GM23338 (cell line): ENCODE results near the gene UBXN2A. TPM values are rescaled to one million over a fixed set of nuclear protein-coding genes. Genes with fewer than 3 reads are reported as not detected.

Experiments
- ATAC-seq: fragments of 200-7000 bp; cut with Tn5 transposase; 3 replicates; pipeline ENCODE4 v1.9.1; 2020
- DNase-seq: peaks from one replicate; pipeline ENCODE4 v3.0.0-alpha.2; 2015; ENCODE audit warnings: low spot score
- H2AFZ ChIP-seq: fragments of 200-600 bp; sonication (generic); 2 replicates; pipeline ENCODE4 v1.8.0; 2016; ENCODE audit warnings: antibody characterized with exemption, mild to moderate bottlenecking, moderate library complexity
- H3F3A ChIP-seq: fragments of 200-600 bp; sonication (generic); replicated peaks from 2 replicates; pipeline ENCODE4 v1.8.0; 2017; ENCODE audit warnings: antibody characterized with exemption, mixed run types, low read depth
- H3K27ac ChIP-seq: fragments of 200-600 bp; sonication (generic); 2 replicates; pipeline ENCODE4 v1.6.1; 2016; ENCODE audit warnings: low read depth
- H3K27me3 ChIP-seq: fragments of 200-600 bp; sonication (generic); 2 replicates; pipeline ENCODE4 v1.8.0; 2016; ENCODE audit warnings: mild to moderate bottlenecking, mixed run types, moderate library complexity; ENCODE audit not compliant: insufficient read depth
- H3K36me3 ChIP-seq: fragments of 200-600 bp; sonication (generic); 2 replicates; pipeline ENCODE4 v1.8.0; 2016; ENCODE audit warnings: mild to moderate bottlenecking; ENCODE audit not compliant: insufficient read depth
- H3K4me1 ChIP-seq: fragments of 200-600 bp; sonication (generic); 2 replicates; pipeline ENCODE4 v1.8.0; 2016; ENCODE audit warnings: mild to moderate bottlenecking, moderate library complexity; ENCODE audit not compliant: insufficient read depth
- H3K4me2 ChIP-seq: fragments of 200-600 bp; sonication (generic); 2 replicates; pipeline ENCODE4 v1.7.1; 2017; ENCODE audit warnings: mixed run types
- H3K4me3 ChIP-seq: fragments of 200-600 bp; sonication (generic); 2 replicates; pipeline ENCODE4 v1.6.1; 2016; ENCODE audit warnings: mixed run types
- H3K79me2 ChIP-seq: fragments of 200-600 bp; sonication (generic); replicated peaks from 2 replicates; pipeline ENCODE4 v1.8.0; 2017; ENCODE audit warnings: mild to moderate bottlenecking; ENCODE audit not compliant: insufficient read depth
- H3K9me2 ChIP-seq: fragments of 200-600 bp; sonication (generic); 2 replicates; pipeline ENCODE4 v1.8.0; 2017; ENCODE audit not compliant: insufficient read depth
- H4K20me1 ChIP-seq: fragments of 200-600 bp; sonication (generic); replicated peaks from 2 replicates; pipeline ENCODE4 v1.8.0; 2017; ENCODE audit warnings: mild to moderate bottlenecking; ENCODE audit not compliant: insufficient read depth
- H3K27ac Mint-ChIP-seq: 2 replicates; pipeline ENCODE4 v1.8.0; 2020; ENCODE audit warnings: inconsistent platforms, mild to moderate bottlenecking, moderate library complexity, mixed read lengths
- H3K27me3 Mint-ChIP-seq: 3 replicates; pipeline ENCODE4 v1.8.0; 2022; ENCODE audit warnings: low read depth, mild to moderate bottlenecking, moderate library complexity, mixed read lengths, inconsistent platforms; ENCODE audit not compliant: insufficient read depth, poor library complexity
- H3K36me3 Mint-ChIP-seq: 3 replicates; pipeline ENCODE4 v1.8.0; 2021; ENCODE audit warnings: low read depth, mild to moderate bottlenecking, inconsistent platforms, moderate library complexity, mixed read lengths
- H3K4me1 Mint-ChIP-seq: 3 replicates; pipeline ENCODE4 v1.8.0; 2020; ENCODE audit warnings: mild to moderate bottlenecking, inconsistent platforms, mixed read lengths
- H3K4me3 Mint-ChIP-seq: 3 replicates; pipeline ENCODE4 v1.8.0; 2021; ENCODE audit warnings: moderate library complexity, mild to moderate bottlenecking, inconsistent platforms, mixed read lengths
- H3K9me3 Mint-ChIP-seq: 3 replicates; pipeline ENCODE4 v1.8.0; 2020; ENCODE audit warnings: moderate library complexity, mild to moderate bottlenecking, inconsistent platforms, mixed read lengths
- JUNB ChIP-seq: IDR thresholded peaks from one replicate; pipeline ENCODE4 v1.6.1; 2016; ENCODE audit warnings: antibody characterized with exemption; ENCODE audit not compliant: unreplicated experiment
- POLR2AphosphoS5 ChIP-seq: IDR thresholded peaks from 2 replicates; pipeline ENCODE4 v1.6.1; 2016; ENCODE audit warnings: antibody characterized with exemption, low read depth
- STAT1 ChIP-seq: IDR thresholded peaks from one replicate; pipeline ENCODE4 v1.6.1; 2016; ENCODE audit warnings: antibody characterized with exemption; ENCODE audit not compliant: unreplicated experiment
- ZNF114 ChIP-seq: fragments of 250-450 bp; sonication (Bioruptor Pico); IDR thresholded peaks from 2 replicates; pipeline ENCODE4 v1.5.0; 2020; ENCODE audit warnings: mild to moderate bottlenecking, moderate library complexity
- ZNF331 ChIP-seq: fragments of 250-450 bp; sonication (Bioruptor Pico); IDR thresholded peaks from 2 replicates; pipeline ENCODE4 v1.5.0; 2020; ENCODE audit warnings: low read depth, mild to moderate bottlenecking, moderate library complexity
- polyA plus RNA-seq: library from polyadenylated mRNA; unstranded; fragments of >200 nt; fragmentation: Nextera tagmentation; extraction: Ambion mirVana; gene quantifications from 2 replicates; pipeline ENCODE4 v1.2.1, GENCODE V29; 2016
- total RNA-seq: library from RNA; depleted of rRNA; stranded (reverse); fragments of >200 nt; shearing (Covaris generic); gene quantifications from 2 replicates; pipeline ENCODE4 v1.2.3, GENCODE V29; 2014
- TF ChIP-seq, protein P1 (sequence below): IDR thresholded peaks from one replicate; pipeline ENCODE4 v1.6.1; 2018; ENCODE audit warnings: antibody characterized with exemption; ENCODE audit not compliant: unreplicated experiment
- TF ChIP-seq, protein P2 (sequence below): IDR thresholded peaks from 2 replicates; pipeline ENCODE4 v1.6.1; 2016; ENCODE audit warnings: antibody characterized with exemption

Gene UBXN2A
- total and polyA plus RNA-seq, 2 experiments from 2014 or later = 11.5 to 12.1 TPM

DNA sequence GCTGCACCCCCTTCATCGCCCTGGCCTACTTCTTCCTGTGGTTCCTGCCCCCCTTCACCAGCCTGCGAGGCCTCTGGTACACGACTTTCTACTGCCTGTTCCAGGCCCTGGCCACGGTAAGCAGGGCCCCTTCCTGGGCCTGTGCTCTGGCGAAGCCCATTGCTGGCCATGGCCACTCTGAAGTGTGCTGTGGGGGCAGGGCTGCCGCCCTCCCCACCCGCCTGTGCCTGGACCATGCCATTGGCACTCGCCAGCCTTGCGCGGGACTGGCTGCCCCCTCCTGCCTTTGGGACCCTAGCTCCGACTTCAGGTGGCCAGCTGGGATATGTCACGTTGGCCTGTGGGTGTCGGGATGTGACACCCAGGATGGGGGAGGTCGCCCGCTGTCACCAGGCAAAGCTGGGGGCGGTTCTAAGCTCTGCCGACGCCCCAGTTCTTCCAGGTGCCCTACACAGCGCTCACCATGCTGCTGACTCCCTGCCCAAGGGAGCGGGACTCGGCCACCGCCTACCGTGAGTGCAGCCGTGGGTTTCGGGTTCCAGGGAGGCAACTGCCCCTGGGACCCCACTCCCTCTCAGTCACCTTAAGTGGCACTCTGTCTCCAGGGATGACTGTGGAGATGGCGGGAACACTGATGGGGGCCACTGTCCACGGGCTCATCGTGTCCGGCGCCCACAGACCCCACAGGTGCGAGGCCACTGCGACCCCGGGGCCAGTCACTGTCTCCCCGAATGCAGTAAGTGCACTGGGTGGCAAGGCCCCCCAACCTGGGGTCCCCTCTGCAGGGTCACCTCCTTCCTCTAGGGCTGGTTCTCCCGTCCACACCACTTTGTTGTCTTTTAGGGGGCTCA, 76.8 kb downstream of the UBXN2A start (continued):
- TF ChIP-seq, protein P1, sequence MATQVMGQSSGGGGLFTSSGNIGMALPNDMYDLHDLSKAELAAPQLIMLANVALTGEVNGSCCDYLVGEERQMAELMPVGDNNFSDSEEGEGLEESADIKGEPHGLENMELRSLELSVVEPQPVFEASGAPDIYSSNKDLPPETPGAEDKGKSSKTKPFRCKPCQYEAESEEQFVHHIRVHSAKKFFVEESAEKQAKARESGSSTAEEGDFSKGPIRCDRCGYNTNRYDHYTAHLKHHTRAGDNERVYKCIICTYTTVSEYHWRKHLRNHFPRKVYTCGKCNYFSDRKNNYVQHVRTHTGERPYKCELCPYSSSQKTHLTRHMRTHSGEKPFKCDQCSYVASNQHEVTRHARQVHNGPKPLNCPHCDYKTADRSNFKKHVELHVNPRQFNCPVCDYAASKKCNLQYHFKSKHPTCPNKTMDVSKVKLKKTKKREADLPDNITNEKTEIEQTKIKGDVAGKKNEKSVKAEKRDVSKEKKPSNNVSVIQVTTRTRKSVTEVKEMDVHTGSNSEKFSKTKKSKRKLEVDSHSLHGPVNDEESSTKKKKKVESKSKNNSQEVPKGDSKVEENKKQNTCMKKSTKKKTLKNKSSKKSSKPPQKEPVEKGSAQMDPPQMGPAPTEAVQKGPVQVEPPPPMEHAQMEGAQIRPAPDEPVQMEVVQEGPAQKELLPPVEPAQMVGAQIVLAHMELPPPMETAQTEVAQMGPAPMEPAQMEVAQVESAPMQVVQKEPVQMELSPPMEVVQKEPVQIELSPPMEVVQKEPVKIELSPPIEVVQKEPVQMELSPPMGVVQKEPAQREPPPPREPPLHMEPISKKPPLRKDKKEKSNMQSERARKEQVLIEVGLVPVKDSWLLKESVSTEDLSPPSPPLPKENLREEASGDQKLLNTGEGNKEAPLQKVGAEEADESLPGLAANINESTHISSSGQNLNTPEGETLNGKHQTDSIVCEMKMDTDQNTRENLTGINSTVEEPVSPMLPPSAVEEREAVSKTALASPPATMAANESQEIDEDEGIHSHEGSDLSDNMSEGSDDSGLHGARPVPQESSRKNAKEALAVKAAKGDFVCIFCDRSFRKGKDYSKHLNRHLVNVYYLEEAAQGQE = no peak
- TF ChIP-seq, protein P2, sequence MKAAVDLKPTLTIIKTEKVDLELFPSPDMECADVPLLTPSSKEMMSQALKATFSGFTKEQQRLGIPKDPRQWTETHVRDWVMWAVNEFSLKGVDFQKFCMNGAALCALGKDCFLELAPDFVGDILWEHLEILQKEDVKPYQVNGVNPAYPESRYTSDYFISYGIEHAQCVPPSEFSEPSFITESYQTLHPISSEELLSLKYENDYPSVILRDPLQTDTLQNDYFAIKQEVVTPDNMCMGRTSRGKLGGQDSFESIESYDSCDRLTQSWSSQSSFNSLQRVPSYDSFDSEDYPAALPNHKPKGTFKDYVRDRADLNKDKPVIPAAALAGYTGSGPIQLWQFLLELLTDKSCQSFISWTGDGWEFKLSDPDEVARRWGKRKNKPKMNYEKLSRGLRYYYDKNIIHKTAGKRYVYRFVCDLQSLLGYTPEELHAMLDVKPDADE = no peak

DNA sequence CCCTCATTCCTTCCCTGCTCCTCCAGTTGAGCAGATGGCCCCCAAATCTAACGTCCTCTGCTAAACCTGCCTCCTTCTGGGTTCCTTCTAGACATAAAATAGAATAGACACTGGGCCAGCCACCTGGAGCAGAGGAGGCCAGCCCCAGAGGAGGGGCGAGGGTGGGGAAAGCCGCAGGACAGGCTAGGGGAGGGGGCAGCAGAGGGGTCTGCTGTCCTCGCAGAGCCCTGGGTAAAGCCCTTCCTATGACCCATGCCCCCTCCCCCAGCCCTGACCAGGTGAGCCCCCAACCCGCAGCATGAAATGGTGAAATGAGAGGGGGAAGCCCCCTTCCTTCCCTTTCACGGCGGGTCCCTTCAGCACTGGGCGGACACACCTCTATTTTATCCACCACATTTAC, 77.4 kb downstream of the UBXN2A start:
- no peaks in the 10 kb centered on the region for H3K27me3 ChIP-seq
- no peak overlapping the region for H2AFZ ChIP-seq
- no peak for ATAC-seq
- H3K4me3 Mint-ChIP-seq = no peak overlapping the region; the same call in 2 of the 3 replicates
- no peaks in the 10 kb centered on the region for H4K20me1 ChIP-seq
- peaks cover 16% of the 10 kb centered on the region; the same call in 1 of the 2 replicates for H3K4me1 ChIP-seq
- peaks cover 14% of the 10 kb centered on the region for H3K27me3 Mint-ChIP-seq
- H3F3A ChIP-seq = no peaks in the 10 kb centered on the region
- H3K36me3 ChIP-seq = no peaks in the 10 kb centered on the region
- H3K9me3 Mint-ChIP-seq = no peaks in the 10 kb centered on the region
- H3K4me3 ChIP-seq = no peak overlapping the region
- H3K27ac ChIP-seq = no peak overlapping the region
- no peaks in the 10 kb centered on the region for H3K79me2 ChIP-seq
- no peaks in the 10 kb centered on the region for H3K9me2 ChIP-seq
- H3K36me3 Mint-ChIP-seq = peaks cover 10% of the 10 kb centered on the region
- DNase-seq = no peak
- H3K4me2 ChIP-seq = no peak overlapping the region
- peaks cover 31% of the 10 kb centered on the region for H3K4me1 Mint-ChIP-seq
- H3K27ac Mint-ChIP-seq = peak overlapping the region; percentile 81; the same call in 1 of the 2 replicates
- TF ChIP-seq POLR2AphosphoS5 = no peak
- TF ChIP-seq, protein P2 = no peak
- TF ChIP-seq, protein P1 = no peak
- no peak for TF ChIP-seq STAT1
- no peak for TF ChIP-seq ZNF114 (CRISPR knock-in tag)
- no peak for TF ChIP-seq JUNB
- no peak for TF ChIP-seq ZNF331 (CRISPR knock-in tag)
